Activated naive CD4-positive, alpha-beta T cell treated with anti-CD3 and anti-CD28 coated beads, Interleukin-2, amount 50 U/mL, for 24 hours (primary cell): ENCODE data around the gene MCM9.

Experiments used
- H3K27ac Mint-ChIP-seq: one replicate; pipeline ENCODE4 v1.8.0; 2021; ENCODE audit warnings: mild to moderate bottlenecking, mixed read lengths
- H3K27me3 Mint-ChIP-seq: one replicate; pipeline ENCODE4 v1.8.0; 2021; ENCODE audit warnings: mixed read lengths
- H3K36me3 Mint-ChIP-seq: one replicate; pipeline ENCODE4 v1.8.0; 2021; ENCODE audit warnings: mixed read lengths
- H3K4me1 Mint-ChIP-seq: one replicate; pipeline ENCODE4 v1.8.0; 2021; ENCODE audit warnings: mixed read lengths
- H3K4me3 Mint-ChIP-seq: one replicate; pipeline ENCODE4 v1.8.0; 2021; ENCODE audit warnings: mild to moderate bottlenecking, mixed read lengths
- H3K9me3 Mint-ChIP-seq: one replicate; pipeline ENCODE4 v1.8.0; 2021; ENCODE audit warnings: mixed read lengths

Gene MCM9

DNA sequence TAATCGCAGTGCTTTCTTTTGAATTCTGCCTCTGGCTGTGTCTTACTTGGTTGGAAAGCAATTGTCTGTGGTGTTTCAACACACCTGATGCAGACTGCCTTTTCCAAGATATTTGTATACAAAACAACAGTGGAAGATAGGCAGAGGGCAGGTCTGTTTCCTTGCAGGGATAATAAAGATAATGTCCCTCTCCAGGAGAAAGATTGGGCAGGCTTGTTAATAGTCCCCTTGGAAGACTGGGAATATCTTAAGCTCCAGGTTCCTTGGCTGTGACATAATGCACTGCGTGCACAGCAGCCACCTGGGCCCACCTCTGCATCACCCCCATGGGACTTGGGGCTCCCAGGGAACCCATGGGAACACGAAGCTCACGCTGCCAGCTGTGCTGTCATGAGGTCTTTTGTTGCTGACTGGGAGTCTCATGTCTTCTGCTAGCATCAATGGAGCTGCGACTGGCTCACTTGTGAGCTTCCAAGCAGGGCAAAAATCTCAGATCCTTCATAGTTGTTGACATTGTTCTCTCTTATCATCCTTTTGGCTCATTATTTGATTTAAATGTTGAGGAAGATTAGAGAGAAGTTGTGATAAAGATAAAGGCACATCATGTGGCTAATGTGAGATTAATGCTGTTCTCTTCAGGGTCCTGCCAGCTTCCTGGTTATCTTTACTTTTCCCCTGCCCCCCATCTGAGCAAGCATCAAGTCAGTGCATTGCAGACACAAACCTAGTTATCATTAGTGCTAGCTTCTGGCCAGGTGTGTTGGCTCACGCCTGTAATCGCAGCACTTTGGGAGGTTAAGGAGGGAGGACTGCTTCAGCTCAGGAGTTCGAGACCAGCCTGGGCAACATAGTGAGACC is 148.1 kb downstream of the MCM9 start:
- Mint-ChIP-seq H3K27ac (no peak overlapping the region), H3K27me3 (no peaks in the 10 kb centered on the region), H3K4me1 (peaks cover 28% of the 10 kb centered on the region), H3K4me3 (no peak overlapping the region), H3K36me3 (peaks cover 5% of the 10 kb centered on the region), H3K9me3 (no peaks in the 10 kb centered on the region)

DNA sequence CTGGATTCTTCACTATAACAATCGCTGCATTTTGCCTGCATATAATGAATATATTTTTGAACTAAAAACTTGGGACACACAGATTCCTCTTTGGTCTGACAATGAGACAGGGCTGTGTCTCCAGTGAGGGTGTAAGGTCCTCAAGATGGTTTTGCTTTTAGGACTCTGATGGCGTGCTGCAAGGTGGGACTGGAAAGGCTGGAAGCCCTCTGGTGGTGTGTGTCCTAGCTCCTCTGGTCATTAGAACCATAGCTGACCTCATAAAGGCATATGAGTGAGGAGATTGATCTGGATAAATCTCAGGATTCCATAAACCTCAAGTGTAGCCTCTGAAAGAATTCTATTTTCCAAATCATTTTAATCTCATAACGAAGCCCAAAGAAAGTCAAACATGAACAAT is 149.4 kb downstream of the MCM9 start:
- H3K27ac Mint-ChIP-seq: no peak overlapping the region
- H3K4me3 Mint-ChIP-seq: no peak overlapping the region
- H3K27me3 Mint-ChIP-seq: no peaks in the 10 kb centered on the region
- peaks cover 21% of the 10 kb centered on the region for H3K4me1 Mint-ChIP-seq
- H3K36me3 Mint-ChIP-seq: no peaks in the 10 kb centered on the region
- no peaks in the 10 kb centered on the region for H3K9me3 Mint-ChIP-seq

DNA sequence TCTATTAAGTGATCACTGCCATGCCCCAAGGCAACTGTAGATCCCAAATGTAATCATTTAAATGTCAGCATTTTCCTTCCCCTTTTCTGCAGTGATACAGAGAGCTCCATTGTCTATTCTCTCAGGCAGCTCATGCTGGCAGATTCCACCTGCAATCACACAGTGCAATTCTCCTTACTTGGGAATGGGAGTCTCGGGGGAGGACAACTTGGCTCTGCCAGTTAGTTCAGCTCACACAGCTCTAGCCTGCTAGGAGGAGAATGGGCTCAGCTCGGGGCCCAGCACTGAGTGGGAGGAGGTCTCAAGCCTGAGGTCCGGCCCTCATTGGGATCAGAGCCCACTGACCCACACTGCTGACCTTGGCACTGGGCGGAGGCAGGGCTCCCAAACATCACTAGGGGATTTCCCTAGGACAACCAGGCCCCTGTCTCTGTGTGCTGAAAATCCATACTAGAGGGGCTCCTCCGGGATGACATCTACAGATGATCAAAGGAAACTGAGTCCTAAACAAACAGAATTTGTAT is 150.3 kb downstream of the MCM9 start:
- no peak overlapping the region for H3K27ac Mint-ChIP-seq
- no peaks in the 10 kb centered on the region for H3K27me3 Mint-ChIP-seq
- peaks cover 17% of the 10 kb centered on the region for H3K4me1 Mint-ChIP-seq
- H3K36me3 Mint-ChIP-seq: no peaks in the 10 kb centered on the region
- no peaks in the 10 kb centered on the region for H3K9me3 Mint-ChIP-seq
- H3K4me3 Mint-ChIP-seq: no peak overlapping the region

GRCh38 chr6:118783931-118784550 is 150.9 kb downstream of the MCM9 start:
- Mint-ChIP-seq H3K4me1 (peaks cover 15% of the 10 kb centered on the region), H3K36me3 (no peaks in the 10 kb centered on the region), H3K9me3 (no peaks in the 10 kb centered on the region), H3K4me3 (no peak overlapping the region), H3K27ac (no peak overlapping the region), H3K27me3 (no peaks in the 10 kb centered on the region)

- peaks cover 15% of the 10 kb centered on the region for H3K4me1 Mint-ChIP-seq
- H3K4me3 Mint-ChIP-seq: no peak overlapping the region
- no peaks in the 10 kb centered on the region for H3K9me3 Mint-ChIP-seq
- H3K27ac Mint-ChIP-seq: no peak overlapping the region
- H3K27me3 Mint-ChIP-seq: no peaks in the 10 kb centered on the region
- no peaks in the 10 kb centered on the region for H3K36me3 Mint-ChIP-seq
These were observed 152.3 kb downstream of the MCM9 start for GRCh38 chr6:118782651-118783050.

- H3K4me1 Mint-ChIP-seq: peaks cover 19% of the 10 kb centered on the region
- peak overlapping the region; percentile 55 for H3K27ac Mint-ChIP-seq
- no peaks in the 10 kb centered on the region for H3K9me3 Mint-ChIP-seq
- no peaks in the 10 kb centered on the region for H3K36me3 Mint-ChIP-seq
- H3K4me3 Mint-ChIP-seq: no peak overlapping the region
- H3K27me3 Mint-ChIP-seq: no peaks in the 10 kb centered on the region
These were observed 153.1 kb downstream of the MCM9 start for GRCh38 chr6:118781897-118782296.

GRCh38 chr6:118780668-118781067 is 154.3 kb downstream of the MCM9 start:
- Mint-ChIP-seq H3K4me3 (no peak overlapping the region), H3K4me1 (peaks cover 26% of the 10 kb centered on the region), H3K27ac (no peak overlapping the region)

DNA sequence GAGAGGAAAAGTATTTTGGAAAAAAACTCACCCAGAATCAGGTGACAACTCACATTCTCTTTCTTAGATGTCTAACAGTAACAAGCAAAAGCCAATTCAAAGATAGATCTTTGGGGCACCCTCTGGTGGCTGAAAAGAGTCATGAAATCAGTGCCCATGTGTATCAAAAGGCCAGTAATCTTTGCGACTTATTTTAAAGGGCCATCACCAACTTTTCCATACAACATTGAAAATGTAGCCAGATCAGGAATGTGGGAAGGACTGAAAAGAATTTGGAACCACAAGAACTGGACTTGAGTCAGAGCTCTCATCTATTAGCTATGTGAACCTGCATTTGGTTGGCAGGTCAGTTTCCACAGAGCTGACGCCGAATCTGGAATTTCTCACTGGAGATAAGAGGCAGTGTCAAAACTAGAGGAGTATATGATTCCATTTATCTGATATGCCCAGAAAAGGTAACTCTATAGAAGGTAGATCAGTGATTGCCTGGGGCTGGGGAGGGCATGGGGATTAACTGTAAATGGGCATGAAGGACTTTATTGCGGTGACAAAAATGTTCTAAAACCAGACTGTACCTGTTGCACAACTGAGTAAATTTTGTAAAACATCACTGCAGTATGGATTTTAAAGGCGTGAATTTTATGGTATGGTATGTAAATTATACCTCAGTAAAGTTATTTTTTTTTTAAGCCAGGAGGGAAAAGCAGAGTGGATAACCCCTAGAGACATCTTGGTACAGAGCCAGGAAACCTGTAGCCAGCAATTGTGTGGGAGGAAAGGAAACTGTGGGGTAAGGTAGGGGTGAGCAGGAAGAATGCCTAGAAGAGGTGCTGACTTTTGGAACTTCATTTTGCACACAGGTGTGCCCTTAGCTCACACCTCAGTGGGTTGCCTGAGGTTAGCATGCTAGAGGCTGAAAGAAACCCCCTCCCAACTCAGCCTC is 158.1 kb downstream of the MCM9 start:
- no peaks in the 10 kb centered on the region for H3K27me3 Mint-ChIP-seq
- H3K4me3 Mint-ChIP-seq: peak overlapping the region; percentile 47
- H3K27ac Mint-ChIP-seq: peak overlapping the region; percentile 35

More at GRCh38 chr6:118780668-118781067, 154.3 kb downstream of the MCM9 start:
- H3K9me3 Mint-ChIP-seq: no peaks in the 10 kb centered on the region
- no peaks in the 10 kb centered on the region for H3K27me3 Mint-ChIP-seq
- H3K36me3 Mint-ChIP-seq: no peaks in the 10 kb centered on the region

DNA sequence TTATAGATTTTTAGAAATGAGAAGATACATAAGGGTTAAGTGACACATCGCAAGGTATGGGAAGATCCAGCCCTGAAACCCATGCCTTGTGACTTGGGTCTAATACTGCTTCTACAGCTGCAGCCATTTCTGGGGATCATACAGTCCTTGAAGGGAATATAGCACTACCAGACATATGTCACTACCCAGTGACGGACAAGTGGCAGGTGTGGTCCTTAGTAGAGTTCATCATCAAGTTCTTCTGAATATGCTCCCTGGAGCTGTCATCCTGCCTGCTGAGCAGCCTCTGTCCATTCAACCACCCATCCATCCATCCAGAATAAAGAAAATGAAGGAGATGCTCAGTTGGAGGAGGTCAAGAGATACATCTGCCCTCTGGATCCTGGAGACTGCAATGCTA is 159.6 kb downstream of the MCM9 start:
- no peaks in the 10 kb centered on the region for H3K9me3 Mint-ChIP-seq
- no peak overlapping the region for H3K4me3 Mint-ChIP-seq
- no peak overlapping the region for H3K27ac Mint-ChIP-seq
- H3K4me1 Mint-ChIP-seq: peaks cover 27% of the 10 kb centered on the region
- no peaks in the 10 kb centered on the region for H3K36me3 Mint-ChIP-seq
- H3K27me3 Mint-ChIP-seq: no peaks in the 10 kb centered on the region

More for the DNA sequence above, 158.1 kb downstream of the MCM9 start:
- Mint-ChIP-seq H3K36me3 (no peaks in the 10 kb centered on the region), H3K9me3 (no peaks in the 10 kb centered on the region), H3K4me1 (peaks cover 26% of the 10 kb centered on the region)

DNA sequence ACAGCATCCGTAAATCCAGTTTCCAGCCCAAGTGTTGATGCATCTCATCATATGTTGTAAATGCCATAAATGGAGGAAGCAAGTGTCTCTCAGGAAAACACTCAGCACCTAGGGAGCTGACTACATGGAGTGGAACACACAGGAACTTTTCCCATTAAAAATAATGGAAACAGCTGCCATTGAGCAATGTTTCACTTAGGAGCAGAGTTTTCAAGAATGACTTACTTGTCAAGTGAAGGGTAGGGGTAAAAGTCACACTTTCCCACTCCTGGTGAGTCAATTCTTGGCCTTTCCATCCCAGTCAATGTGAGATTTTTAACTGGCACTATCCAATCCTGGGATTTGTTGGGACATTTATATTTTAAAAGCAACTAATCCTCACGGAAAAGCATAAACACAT is 160.4 kb downstream of the MCM9 start:
- Mint-ChIP-seq H3K9me3 (no peaks in the 10 kb centered on the region), H3K4me3 (no peak overlapping the region), H3K36me3 (no peaks in the 10 kb centered on the region), H3K4me1 (peaks cover 32% of the 10 kb centered on the region), H3K27me3 (no peaks in the 10 kb centered on the region), H3K27ac (no peak overlapping the region)

DNA sequence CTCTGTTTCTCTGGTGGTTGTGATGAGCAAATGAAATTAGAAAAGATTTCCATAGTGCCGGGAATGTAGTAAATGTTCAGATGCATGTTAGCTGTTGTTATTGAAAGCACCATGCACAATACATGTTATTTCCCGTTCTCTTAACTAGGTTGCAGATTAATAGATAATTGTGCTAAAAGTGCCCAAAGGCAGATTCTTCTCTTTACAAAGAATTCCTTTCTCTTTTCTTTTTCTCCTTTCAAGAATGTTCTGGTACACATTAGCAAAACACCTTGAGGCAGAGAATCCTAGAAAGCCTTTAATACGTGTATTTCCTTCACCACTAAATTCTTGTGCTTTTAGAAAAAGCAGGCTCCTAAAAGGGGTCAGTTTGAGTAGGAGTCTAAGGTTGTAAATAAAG is 162.1 kb downstream of the MCM9 start:
- H3K27ac Mint-ChIP-seq: no peak overlapping the region
- H3K27me3 Mint-ChIP-seq: no peaks in the 10 kb centered on the region
- H3K36me3 Mint-ChIP-seq: no peaks in the 10 kb centered on the region
- no peaks in the 10 kb centered on the region for H3K9me3 Mint-ChIP-seq
- no peak overlapping the region for H3K4me3 Mint-ChIP-seq
- peaks cover 38% of the 10 kb centered on the region for H3K4me1 Mint-ChIP-seq

GRCh38 chr6:118771253-118771652 is 163.7 kb downstream of the MCM9 start:
- no peak overlapping the region for H3K27ac Mint-ChIP-seq
- H3K9me3 Mint-ChIP-seq: no peaks in the 10 kb centered on the region
- H3K4me3 Mint-ChIP-seq: no peak overlapping the region
- H3K27me3 Mint-ChIP-seq: no peaks in the 10 kb centered on the region
- H3K4me1 Mint-ChIP-seq: peaks cover 28% of the 10 kb centered on the region
- no peaks in the 10 kb centered on the region for H3K36me3 Mint-ChIP-seq

GRCh38 chr6:118770835-118771234 is 164.1 kb downstream of the MCM9 start:
- Mint-ChIP-seq H3K27ac (no peak overlapping the region), H3K4me1 (peaks cover 26% of the 10 kb centered on the region), H3K27me3 (no peaks in the 10 kb centered on the region), H3K9me3 (no peaks in the 10 kb centered on the region), H3K36me3 (no peaks in the 10 kb centered on the region), H3K4me3 (no peak overlapping the region)

- no peaks in the 10 kb centered on the region for H3K27me3 Mint-ChIP-seq
- H3K9me3 Mint-ChIP-seq: no peaks in the 10 kb centered on the region
- no peak overlapping the region for H3K4me3 Mint-ChIP-seq
- H3K27ac Mint-ChIP-seq: no peak overlapping the region
- H3K4me1 Mint-ChIP-seq: peaks cover 26% of the 10 kb centered on the region
- H3K36me3 Mint-ChIP-seq: no peaks in the 10 kb centered on the region
These were observed 164.7 kb downstream of the MCM9 start for GRCh38 chr6:118770112-118770788.

- Mint-ChIP-seq H3K36me3 (no peaks in the 10 kb centered on the region), H3K4me1 (peaks cover 26% of the 10 kb centered on the region), H3K9me3 (no peaks in the 10 kb centered on the region), H3K27me3 (no peaks in the 10 kb centered on the region), H3K4me3 (peak overlapping the region; percentile 19), H3K27ac (peak overlapping the region; percentile 52)
These were observed 166.0 kb downstream of the MCM9 start for GRCh38 chr6:118768904-118769325.
